GM23338 (cell line): Measurements from ENCODE around the gene HAPLN3.

Experiments used
- CREB1 ChIP-seq: fragments of 250-450 bp; sonication (Bioruptor Pico); IDR thresholded peaks from 2 replicates; pipeline ENCODE4 v1.5.0; 2020; ENCODE audit warnings: low read depth, mild to moderate bottlenecking, moderate library complexity
- EZH2 ChIP-seq: fragments of 200-600 bp; sonication (generic); IDR thresholded peaks from one replicate; pipeline ENCODE4 v1.8.0; 2017; ENCODE audit warnings: antibody characterized with exemption, mild to moderate bottlenecking, low read depth; ENCODE audit not compliant: unreplicated experiment
- EZH2phosphoT487 ChIP-seq: fragments of 200-600 bp; sonication (generic); IDR thresholded peaks from one replicate; pipeline ENCODE4 v1.8.1; 2018; ENCODE audit warnings: antibody characterized with exemption; ENCODE audit not compliant: unreplicated experiment
- POLR2AphosphoS5 ChIP-seq: IDR thresholded peaks from 2 replicates; pipeline ENCODE4 v1.6.1; 2016; ENCODE audit warnings: antibody characterized with exemption, low read depth
- STAT1 ChIP-seq: IDR thresholded peaks from one replicate; pipeline ENCODE4 v1.6.1; 2016; ENCODE audit warnings: antibody characterized with exemption; ENCODE audit not compliant: unreplicated experiment
- TF ChIP-seq, protein P1 (sequence below): IDR thresholded peaks from one replicate; pipeline ENCODE4 v1.6.1; 2018; ENCODE audit warnings: antibody characterized with exemption; ENCODE audit not compliant: unreplicated experiment
- TF ChIP-seq, protein P2 (sequence below), 2 experiments: fragments of 200-600 bp in 1 of 2; sonication (generic) in 1 of 2; conservative IDR thresholded peaks; 2 replicates each; pipeline versions ENCODE4 v1.5.1 to v1.6.1; 2016 to 2017; ENCODE audit warnings: antibody characterized with exemption in 2 of 2, low read depth in 2 of 2, mild to moderate bottlenecking in 2 of 2, moderate library complexity in 1 of 2

DNA sequence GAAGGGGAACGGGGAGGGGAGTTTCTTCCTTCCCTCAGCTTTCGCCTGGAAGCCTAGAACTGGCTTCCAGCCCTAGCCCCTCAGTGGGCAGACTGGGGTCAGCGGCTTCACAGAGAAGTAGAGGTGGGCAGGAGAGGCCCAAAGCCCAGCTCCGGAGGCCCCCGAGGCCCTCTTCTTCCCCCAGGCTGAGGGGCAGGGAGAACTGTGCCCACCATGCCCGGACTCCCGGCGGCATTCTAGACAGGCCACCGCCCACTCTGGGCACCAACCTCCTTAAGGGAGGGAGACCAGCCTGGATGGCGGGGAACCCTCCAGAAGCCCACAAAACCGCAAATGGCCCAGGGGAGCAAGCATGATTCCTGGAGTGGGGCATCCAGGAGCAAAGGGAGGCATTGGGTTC lies 17.9 kb downstream of the HAPLN3 start:
- TF ChIP-seq, protein P1, sequence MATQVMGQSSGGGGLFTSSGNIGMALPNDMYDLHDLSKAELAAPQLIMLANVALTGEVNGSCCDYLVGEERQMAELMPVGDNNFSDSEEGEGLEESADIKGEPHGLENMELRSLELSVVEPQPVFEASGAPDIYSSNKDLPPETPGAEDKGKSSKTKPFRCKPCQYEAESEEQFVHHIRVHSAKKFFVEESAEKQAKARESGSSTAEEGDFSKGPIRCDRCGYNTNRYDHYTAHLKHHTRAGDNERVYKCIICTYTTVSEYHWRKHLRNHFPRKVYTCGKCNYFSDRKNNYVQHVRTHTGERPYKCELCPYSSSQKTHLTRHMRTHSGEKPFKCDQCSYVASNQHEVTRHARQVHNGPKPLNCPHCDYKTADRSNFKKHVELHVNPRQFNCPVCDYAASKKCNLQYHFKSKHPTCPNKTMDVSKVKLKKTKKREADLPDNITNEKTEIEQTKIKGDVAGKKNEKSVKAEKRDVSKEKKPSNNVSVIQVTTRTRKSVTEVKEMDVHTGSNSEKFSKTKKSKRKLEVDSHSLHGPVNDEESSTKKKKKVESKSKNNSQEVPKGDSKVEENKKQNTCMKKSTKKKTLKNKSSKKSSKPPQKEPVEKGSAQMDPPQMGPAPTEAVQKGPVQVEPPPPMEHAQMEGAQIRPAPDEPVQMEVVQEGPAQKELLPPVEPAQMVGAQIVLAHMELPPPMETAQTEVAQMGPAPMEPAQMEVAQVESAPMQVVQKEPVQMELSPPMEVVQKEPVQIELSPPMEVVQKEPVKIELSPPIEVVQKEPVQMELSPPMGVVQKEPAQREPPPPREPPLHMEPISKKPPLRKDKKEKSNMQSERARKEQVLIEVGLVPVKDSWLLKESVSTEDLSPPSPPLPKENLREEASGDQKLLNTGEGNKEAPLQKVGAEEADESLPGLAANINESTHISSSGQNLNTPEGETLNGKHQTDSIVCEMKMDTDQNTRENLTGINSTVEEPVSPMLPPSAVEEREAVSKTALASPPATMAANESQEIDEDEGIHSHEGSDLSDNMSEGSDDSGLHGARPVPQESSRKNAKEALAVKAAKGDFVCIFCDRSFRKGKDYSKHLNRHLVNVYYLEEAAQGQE, result no peak
- TF ChIP-seq, protein P2, sequence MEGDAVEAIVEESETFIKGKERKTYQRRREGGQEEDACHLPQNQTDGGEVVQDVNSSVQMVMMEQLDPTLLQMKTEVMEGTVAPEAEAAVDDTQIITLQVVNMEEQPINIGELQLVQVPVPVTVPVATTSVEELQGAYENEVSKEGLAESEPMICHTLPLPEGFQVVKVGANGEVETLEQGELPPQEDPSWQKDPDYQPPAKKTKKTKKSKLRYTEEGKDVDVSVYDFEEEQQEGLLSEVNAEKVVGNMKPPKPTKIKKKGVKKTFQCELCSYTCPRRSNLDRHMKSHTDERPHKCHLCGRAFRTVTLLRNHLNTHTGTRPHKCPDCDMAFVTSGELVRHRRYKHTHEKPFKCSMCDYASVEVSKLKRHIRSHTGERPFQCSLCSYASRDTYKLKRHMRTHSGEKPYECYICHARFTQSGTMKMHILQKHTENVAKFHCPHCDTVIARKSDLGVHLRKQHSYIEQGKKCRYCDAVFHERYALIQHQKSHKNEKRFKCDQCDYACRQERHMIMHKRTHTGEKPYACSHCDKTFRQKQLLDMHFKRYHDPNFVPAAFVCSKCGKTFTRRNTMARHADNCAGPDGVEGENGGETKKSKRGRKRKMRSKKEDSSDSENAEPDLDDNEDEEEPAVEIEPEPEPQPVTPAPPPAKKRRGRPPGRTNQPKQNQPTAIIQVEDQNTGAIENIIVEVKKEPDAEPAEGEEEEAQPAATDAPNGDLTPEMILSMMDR (conservative IDR thresholded peaks at IDR 0.05; ENCODE audit: low read depth in 2 of 2), result no peak
- TF ChIP-seq EZH2 (no peak), EZH2phosphoT487 (no peak), POLR2AphosphoS5 (no peak), STAT1 (no peak), CREB1 (no peak)
